HG03064 (cell line): ENCODE results near the gene PDE9A.
"Not testable (repeated sequence)": the region's sequence is repeated elsewhere in the genome, so short reads cannot be mapped to it uniquely, and the experiment has no call there.

Source experiments
- ATAC-seq: cut with Tn5 transposase; IDR thresholded peaks from one replicate; pipeline ENCODE4 v1.9.1; 2021; ENCODE audit warnings: low read depth; ENCODE audit not compliant: unreplicated experiment

The PDE9A gene

GRCh38 chr21:42812528-42813241 lies 159.3 kb downstream of the PDE9A start:
- not testable (repeated sequence) for ATAC-seq

GRCh38 chr21:42815217-42815616 lies 161.8 kb downstream of the PDE9A start:
- ATAC-seq = no peak

GRCh38 chr21:42818328-42818749 lies 164.9 kb downstream of the PDE9A start:
- no peak for ATAC-seq

GRCh38 chr21:42819861-42820615 lies 166.6 kb downstream of the PDE9A start:
- ATAC-seq = no peak

- no peak for ATAC-seq
Observed at GRCh38 chr21:42820616-42821465, 167.4 kb downstream of the PDE9A start.
